ENCODE measurements around the gene TEX38. TPM values are rescaled to one million over a fixed set of nuclear protein-coding genes. Genes with fewer than 3 reads are reported as not detected.
"Not testable (repeated sequence)": the region's sequence is repeated elsewhere in the genome, so short reads cannot be mapped to it uniquely, and the experiment has no call there.

TEX38 gene
- total RNA-seq, 1 donor from 2014 or later = not detected

DNA sequence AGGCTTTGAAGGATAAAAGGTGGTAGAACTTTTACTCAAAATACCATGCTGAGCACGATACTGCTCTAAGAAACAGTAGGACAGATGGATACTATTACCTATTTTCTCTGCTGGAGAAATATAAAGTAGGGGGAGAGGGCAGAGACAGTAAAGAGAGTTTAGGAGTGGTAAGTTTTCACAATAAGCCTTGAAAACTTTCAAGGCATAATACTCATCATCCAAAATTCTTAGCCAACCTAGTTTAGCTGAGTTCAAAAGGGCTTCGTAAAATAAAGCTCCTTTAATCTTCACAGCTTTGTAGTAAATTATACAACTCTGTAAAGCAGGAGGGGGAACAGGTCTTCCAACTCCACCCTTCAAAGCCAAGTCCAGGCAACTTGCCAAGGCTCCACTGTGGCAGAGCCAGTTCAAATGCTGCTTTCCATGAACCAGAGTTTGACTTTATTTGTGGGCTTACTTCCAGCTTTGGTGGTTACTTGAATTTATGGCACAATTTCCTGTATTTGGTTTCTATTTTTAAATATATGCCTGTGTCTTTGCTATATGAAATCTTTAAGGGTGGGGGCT, 15.5 kb downstream of the TEX38 start:
- H3K27ac Mint-ChIP-seq = no peak overlapping the region

DNA sequence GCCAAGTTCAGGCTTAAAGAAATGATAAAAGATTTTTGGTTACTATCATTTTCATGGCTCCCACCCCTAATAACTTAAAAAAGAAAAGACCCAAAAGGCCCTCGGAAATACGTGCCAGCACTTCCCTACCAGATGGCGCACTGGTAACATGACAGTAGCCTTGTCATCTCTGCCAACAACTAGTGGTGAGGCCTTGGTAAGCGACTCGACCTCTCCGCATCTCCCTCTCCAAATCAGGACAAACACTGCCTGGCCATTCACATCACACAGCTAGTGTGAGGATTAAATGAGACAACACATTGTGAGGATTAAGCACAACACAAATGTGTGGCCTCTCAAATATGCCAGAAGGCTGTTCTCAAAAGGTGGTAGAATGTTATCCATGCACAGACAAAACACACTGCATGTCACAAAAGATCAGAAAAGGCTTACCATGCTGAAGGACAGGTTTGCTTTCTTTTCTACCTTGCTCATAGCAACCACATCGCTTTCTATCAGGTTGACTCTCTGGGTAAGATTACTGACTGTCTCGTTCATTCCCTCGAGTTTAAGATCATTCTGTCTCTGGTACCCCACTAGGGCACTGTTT, 16.4 kb downstream of the TEX38 start:
- intact Hi-C loops (cut with micrococcal nuclease) = no loop called here
- peaks cover 68% of the 10 kb centered on the region for H3K36me3 Mint-ChIP-seq (ENCODE audit: low read depth)
- H3K9me3 Mint-ChIP-seq = no peaks in the 10 kb centered on the region
- H3K27me3 Mint-ChIP-seq = no peaks in the 10 kb centered on the region
- no peak overlapping the region for H3K27ac Mint-ChIP-seq
- no peak for DNase-seq
- H3K4me3 Mint-ChIP-seq = no peak overlapping the region
- peaks cover 8% of the 10 kb centered on the region for H3K4me1 Mint-ChIP-seq

More for the DNA sequence above, 15.5 kb downstream of the TEX38 start:
- Mint-ChIP-seq H3K27me3 (no peaks in the 10 kb centered on the region), H3K36me3 (ENCODE audit: low read depth) (peaks cover 70% of the 10 kb centered on the region), H3K4me3 (no peak overlapping the region), H3K9me3 (no peaks in the 10 kb centered on the region), H3K4me1 (peaks cover 8% of the 10 kb centered on the region)
- no peak for DNase-seq
- intact Hi-C loops (cut with micrococcal nuclease) = no loop called here

DNA sequence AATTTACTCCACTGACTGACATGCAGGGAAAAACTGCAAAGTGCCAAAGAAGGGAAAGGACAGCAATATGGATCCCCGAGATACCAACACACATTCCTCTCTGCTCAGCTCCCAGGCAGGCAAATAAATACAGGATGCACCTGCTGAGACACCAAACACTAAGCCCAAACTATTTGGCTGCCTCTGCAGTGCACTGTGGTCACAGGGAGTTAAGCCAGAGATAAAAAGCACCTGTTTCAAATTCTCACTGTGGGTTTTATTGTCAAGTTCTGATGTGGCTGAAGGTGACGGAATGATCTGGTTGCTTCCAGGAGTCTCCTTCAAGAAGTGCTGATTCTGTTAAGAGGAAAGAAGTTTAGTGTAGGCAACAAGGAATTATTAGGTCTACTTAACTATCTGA, 17.7 kb downstream of the TEX38 start:
- Mint-ChIP-seq H3K4me1 (peaks cover 8% of the 10 kb centered on the region), H3K27ac (peak overlapping the region; percentile 20), H3K36me3 (ENCODE audit: low read depth) (peaks cover 66% of the 10 kb centered on the region), H3K9me3 (no peaks in the 10 kb centered on the region), H3K27me3 (no peaks in the 10 kb centered on the region), H3K4me3 (no peak overlapping the region)
- intact Hi-C loops (cut with micrococcal nuclease) = no loop called here
- DNase-seq = no peak

DNA sequence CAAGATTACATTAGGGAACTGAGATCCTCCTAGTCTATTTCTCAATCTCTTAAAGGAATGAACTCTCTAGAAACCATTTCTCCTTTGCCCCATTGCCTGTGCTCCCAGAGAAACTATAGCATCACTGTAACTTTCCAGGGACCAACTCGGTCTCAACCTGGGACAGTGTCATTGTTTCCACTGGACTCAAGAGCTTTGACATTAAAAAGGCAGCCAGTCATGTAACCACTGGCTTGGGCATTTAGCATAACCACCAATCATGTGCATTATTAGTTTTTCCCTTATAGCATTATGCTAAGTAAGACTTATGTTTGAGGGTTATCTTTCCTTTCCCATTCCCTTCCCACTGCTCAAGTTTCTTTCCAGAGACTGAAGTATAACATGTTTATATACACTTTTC, 18.2 kb downstream of the TEX38 start:
- no peaks in the 10 kb centered on the region for H3K27me3 Mint-ChIP-seq
- no peak overlapping the region for H3K4me3 Mint-ChIP-seq
- no peak for DNase-seq
- peaks cover 8% of the 10 kb centered on the region for H3K4me1 Mint-ChIP-seq
- H3K27ac Mint-ChIP-seq = no peak overlapping the region
- peaks cover 66% of the 10 kb centered on the region for H3K36me3 Mint-ChIP-seq (ENCODE audit: low read depth)
- no peaks in the 10 kb centered on the region for H3K9me3 Mint-ChIP-seq
- intact Hi-C loops (cut with micrococcal nuclease) = no loop called here

DNA sequence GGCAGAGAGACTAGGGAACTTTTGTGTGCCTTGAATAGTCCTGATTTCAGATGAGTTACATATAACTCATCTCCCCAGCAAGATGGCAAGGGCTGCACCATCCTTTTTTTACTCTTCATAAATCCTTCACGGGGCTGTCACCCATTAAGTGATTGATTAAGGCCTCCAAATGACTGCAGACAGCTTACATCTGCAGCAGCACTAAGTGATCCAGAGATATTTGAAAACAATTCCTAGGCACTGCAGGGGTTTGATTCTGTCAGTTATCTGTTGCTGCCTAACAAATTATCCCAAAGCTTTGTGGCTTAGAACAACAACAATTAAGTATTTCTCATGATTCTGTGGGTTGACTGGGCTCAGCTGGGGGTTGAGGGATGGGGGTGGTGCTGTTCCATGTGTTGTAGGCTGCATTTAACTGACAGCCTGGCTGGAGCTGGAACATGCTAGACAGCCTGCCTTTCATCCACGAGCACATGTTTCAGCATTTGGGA, 19.3 kb downstream of the TEX38 start:
- H3K36me3 Mint-ChIP-seq (ENCODE audit: low read depth) = peaks cover 71% of the 10 kb centered on the region
- peaks cover 8% of the 10 kb centered on the region for H3K4me1 Mint-ChIP-seq
- no peak for DNase-seq
- intact Hi-C loops (cut with micrococcal nuclease) = no loop called here
- no peaks in the 10 kb centered on the region for H3K27me3 Mint-ChIP-seq
- H3K9me3 Mint-ChIP-seq = no peaks in the 10 kb centered on the region
- H3K27ac Mint-ChIP-seq = no peak overlapping the region
- H3K4me3 Mint-ChIP-seq = no peak overlapping the region

DNA sequence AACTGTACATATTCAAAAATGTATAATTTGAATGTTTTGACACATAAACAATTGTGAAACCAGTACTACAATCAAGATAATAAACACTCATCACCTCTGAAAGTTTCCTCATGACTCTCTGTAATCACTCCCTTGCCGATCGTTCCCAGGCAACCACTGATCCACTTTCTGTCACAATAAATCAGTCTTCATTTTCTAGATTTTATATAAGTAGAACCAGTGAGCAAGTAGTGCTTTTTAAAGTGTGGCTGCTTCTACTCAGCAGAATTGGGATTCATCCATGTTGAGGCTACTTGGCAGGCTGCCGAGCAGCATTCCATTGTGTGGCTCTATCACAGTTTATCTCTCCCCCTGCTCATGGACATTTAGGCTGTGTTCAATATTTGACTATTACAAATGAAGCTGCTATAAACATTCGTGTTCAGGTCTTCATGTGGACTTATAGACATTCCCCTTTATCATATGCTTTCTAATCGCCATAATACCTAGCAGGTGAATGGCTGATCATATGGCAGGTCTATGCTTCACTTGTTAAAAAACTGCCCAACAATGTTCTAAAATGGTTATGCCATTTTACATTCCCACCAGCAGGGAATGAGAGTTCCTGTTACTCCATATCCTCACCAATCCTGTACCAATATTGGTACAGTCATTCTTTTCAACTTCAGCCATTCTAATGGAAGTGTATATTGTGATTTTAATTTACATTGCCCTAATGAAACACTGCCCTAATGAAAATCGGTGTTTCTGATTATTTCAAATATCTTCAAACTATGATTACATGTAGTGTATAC, 20.5 kb downstream of the TEX38 start:
- intact Hi-C loops (cut with micrococcal nuclease) = no loop called here
- DNase-seq = no peak
- Mint-ChIP-seq H3K36me3 (ENCODE audit: low read depth) (peaks cover 71% of the 10 kb centered on the region), H3K9me3 (no peaks in the 10 kb centered on the region), H3K27ac (no peak overlapping the region), H3K4me1 (peaks cover 8% of the 10 kb centered on the region), H3K27me3 (no peaks in the 10 kb centered on the region), H3K4me3 (no peak overlapping the region)

DNA sequence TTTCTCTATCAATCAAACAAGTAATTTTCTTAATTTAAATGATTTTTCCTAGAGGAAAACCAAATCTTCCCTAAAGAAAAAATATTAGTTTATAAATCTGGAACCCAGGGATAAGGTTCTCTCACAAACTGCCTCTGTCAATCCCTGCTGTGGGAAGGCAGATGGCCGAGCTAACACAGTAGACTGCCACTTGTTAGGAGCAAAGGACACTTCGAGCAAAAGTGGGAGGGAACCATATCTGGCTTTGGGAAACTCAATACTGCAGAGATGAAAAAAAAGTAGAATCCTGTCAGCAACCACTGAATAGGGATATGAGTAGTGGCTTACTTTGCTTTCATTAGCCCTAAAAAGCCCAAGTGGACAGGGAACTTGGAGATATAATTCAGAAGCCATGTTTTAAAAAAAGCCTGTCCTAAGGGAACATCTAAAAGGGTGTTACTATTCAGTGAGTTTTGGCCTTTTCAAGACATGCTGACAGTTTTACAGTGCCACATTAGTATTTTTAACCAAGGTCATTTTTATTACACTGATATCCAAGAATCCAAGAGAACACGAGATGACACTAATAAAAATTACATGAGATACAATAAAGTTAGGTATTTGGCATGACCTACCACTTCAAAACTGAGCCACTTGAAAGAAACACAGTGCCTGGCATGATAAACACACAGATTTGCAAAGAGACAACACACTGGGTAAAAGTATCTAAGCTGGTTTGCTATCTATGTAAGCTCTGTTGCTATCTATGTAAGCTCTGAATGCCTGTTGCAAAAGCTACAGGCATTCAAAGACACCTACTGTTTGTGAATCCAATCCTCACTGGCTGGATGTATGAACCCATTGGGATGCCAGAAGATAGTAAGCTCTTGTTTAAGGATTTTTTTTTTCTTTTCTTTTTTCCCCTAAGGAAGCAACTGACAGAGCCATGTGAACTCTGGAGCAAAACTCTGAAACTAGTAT, 21.4 kb downstream of the TEX38 start:
- Mint-ChIP-seq H3K36me3 (ENCODE audit: low read depth) (peaks cover 64% of the 10 kb centered on the region), H3K27me3 (no peaks in the 10 kb centered on the region), H3K9me3 (no peaks in the 10 kb centered on the region), H3K4me1 (peaks cover 2% of the 10 kb centered on the region), H3K4me3 (no peak overlapping the region), H3K27ac (no peak overlapping the region)
- intact Hi-C loops (cut with micrococcal nuclease) = no loop called here
- no peak for DNase-seq

DNA sequence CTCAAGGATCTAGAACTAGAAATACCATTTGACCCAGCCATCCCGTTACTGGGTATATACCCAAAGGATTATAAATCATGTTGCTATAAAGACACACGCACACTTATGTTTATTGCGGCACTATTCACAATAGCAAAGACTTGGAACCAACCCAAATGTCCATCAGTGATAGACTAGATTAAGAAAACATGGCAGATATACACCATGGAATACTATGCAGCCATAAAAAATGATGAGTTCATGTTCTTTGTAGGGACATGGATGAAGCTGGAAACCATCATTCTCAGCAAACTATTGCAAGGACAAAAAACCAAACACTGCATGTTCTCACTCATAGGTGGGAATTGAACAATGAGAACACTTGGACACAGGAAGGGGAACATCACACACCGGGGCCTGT, 23.0 kb downstream of the TEX38 start:
- intact Hi-C loops (cut with micrococcal nuclease); H3K27ac Mint-ChIP-seq; H3K4me1 Mint-ChIP-seq; DNase-seq; H3K9me3 Mint-ChIP-seq; H3K4me3 Mint-ChIP-seq; H3K27me3 Mint-ChIP-seq: not testable (repeated sequence)
- H3K36me3 Mint-ChIP-seq (ENCODE audit: low read depth) = peaks cover 60% of the 10 kb centered on the region

DNA sequence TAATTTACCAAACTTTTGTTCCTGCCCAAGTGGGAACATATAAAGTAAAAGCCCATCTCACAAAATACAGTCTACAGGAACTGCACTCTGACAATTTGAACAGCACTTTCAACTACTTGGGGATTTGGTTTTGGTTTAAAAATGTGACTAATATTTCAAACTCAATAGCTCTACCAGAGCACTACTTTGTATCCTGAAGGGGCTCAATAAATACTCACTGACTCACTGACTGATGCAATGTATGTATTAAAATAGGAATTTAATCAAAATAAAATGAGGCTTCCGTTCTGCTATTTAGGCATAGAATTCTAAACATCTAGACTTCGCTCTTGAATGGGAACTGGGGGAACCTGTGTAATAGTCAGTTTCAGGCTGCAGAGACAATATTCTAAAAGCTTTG, 25.4 kb downstream of the TEX38 start:
- Mint-ChIP-seq H3K27ac (no peak overlapping the region), H3K27me3 (no peaks in the 10 kb centered on the region), H3K4me3 (no peak overlapping the region), H3K36me3 (ENCODE audit: low read depth) (peaks cover 53% of the 10 kb centered on the region), H3K4me1 (peaks cover 14% of the 10 kb centered on the region), H3K9me3 (no peaks in the 10 kb centered on the region)
- intact Hi-C loops (cut with micrococcal nuclease) = no loop called here
- DNase-seq = no peak

DNA sequence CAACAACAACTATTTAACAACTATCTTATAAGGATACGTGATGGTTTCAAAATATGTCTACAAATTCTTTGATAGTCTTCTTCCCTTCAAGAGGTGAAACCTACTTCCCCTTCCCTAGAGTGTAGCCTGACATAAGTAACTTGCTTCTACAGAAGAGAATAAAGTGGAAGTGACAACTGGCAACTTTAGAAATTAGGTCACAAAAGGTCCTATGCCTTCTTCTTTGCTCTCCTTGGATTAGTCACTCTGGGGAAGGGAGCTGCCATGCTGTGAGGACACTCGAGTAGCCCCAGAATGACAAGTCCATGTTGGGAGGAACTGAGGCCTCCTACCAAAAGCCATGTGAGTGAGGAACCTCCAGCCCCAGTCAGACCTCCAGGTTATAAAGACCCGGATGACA, 28.0 kb downstream of the TEX38 start:
- Mint-ChIP-seq H3K4me1 (peaks cover 16% of the 10 kb centered on the region), H3K27ac (no peak overlapping the region), H3K9me3 (no peaks in the 10 kb centered on the region), H3K27me3 (no peaks in the 10 kb centered on the region), H3K4me3 (no peak overlapping the region), H3K36me3 (ENCODE audit: low read depth) (peaks cover 58% of the 10 kb centered on the region)
- DNase-seq = no peak
- intact Hi-C loops (cut with micrococcal nuclease) = no loop called here

DNA sequence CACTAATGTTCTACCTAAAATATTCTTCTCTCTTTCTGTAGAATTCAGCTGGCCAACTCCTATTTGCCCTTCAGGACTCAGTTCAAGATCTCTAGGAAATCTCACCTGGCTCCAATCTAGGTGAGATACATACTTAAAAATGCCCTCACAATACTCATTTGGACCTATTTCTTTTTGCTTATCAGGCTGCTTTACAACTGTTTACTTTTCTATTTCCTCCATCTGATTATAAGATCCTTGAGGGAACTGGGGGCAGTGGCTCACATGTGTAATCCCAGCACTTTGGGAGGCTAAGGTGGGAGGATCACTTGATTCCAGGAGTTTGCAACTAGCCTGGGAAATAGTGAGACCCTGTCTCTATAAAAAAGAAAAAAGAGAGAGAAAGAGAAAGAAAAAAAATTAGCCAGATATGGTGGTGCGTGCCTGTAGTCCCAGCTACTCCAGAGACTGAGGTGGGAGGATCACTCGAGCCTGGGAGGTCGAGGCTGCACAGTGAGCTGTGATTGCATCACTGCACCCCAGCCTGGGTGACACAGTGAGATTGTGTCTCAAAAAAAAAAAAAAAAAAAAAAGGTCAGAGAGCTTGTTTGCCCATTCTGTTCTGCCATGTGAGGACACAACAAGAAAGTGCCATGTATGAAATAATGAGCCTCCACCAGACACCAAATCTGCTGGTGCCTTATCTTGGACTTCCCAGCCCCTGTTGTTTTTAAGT, 32.4 kb downstream of the TEX38 start:
- DNase-seq = no peak
- H3K4me1 Mint-ChIP-seq = peaks cover 13% of the 10 kb centered on the region
- no peaks in the 10 kb centered on the region for H3K9me3 Mint-ChIP-seq
- peaks cover 54% of the 10 kb centered on the region for H3K36me3 Mint-ChIP-seq (ENCODE audit: low read depth)
- intact Hi-C loops (cut with micrococcal nuclease) = no loop called here
- H3K4me3 Mint-ChIP-seq = no peak overlapping the region
- peak overlapping the region; percentile 11 for H3K27ac Mint-ChIP-seq
- H3K27me3 Mint-ChIP-seq = no peaks in the 10 kb centered on the region

DNA sequence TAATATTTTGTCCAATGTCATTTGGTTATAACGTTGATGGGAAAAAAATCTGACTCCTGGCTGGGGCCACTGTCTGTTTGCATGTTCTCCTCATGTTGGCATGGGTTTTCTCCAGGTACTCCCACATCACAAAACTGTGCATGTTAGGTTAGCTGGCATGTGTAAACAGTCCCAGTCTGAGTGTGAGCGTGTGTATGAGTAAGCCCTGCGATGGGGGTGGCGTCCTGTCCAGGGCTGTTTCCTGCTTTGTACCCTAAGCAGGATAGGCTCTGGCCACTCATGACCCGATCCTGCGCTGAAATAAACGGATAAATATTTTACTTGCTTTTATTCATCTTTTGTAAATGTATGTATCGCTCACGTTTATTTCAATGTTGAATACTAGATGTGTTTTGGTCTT, 33.8 kb downstream of the TEX38 start:
- Mint-ChIP-seq H3K9me3 (no peaks in the 10 kb centered on the region), H3K4me1 (peaks cover 10% of the 10 kb centered on the region), H3K36me3 (ENCODE audit: low read depth) (peaks cover 57% of the 10 kb centered on the region), H3K27ac (no peak overlapping the region), H3K4me3 (no peak overlapping the region), H3K27me3 (no peaks in the 10 kb centered on the region)
- intact Hi-C loops (cut with micrococcal nuclease) = no loop called here
- no peak for DNase-seq

DNA sequence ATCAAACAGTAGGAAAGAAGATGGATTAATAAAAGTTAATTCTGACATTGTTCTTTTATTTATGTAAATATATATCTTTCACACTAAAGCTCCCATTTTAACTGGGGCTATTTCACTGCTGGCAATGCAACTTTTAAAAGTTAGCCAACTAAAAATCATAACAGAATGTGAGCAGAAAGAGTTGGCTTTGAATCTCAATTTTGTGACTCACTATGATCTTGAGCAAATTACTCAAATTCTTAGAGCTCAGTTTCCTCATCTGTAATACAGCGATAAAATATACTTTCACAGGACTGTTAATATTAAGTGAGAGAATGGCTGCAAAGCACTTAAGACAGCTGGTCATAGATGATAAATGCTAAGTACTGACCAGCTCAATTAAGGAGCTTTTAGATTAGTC, 36.5 kb downstream of the TEX38 start:
- no peaks in the 10 kb centered on the region for H3K9me3 Mint-ChIP-seq
- no peak overlapping the region for H3K4me3 Mint-ChIP-seq
- no peak for DNase-seq
- H3K36me3 Mint-ChIP-seq (ENCODE audit: low read depth) = peaks cover 58% of the 10 kb centered on the region
- no peak overlapping the region for H3K27ac Mint-ChIP-seq
- H3K4me1 Mint-ChIP-seq = peaks cover 12% of the 10 kb centered on the region
- H3K27me3 Mint-ChIP-seq = no peaks in the 10 kb centered on the region
- intact Hi-C loops (cut with micrococcal nuclease) = no loop called here

Data from activated CD4-positive, alpha-beta T cell treated with anti-CD3 and anti-CD28 coated beads, Interleukin-2, amount 10 ng/mL, durations not matched to agents 24 days and 14 days (primary cell).